Right atrium auricular region (tissue), 2 donors: ENCODE results near the gene UBXN7. TPM values are rescaled to one million over a fixed set of nuclear protein-coding genes. Genes with fewer than 3 reads are reported as not detected.

ENCODE experiments used
- DNase-seq: peaks from one replicate; pipeline ENCODE4 v3.0.0-alpha.2; 2019; ENCODE audit warnings: low spot score
- H3K27ac ChIP-seq, 2 donors: fragments of 200-600 bp; sonication (generic); 1 replicate in 1 of 2; 2 replicates in 1 of 2; pipeline ENCODE4 v1.5.1; 2016 to 2019
- H3K27me3 ChIP-seq, 2 donors: fragments of 200-600 bp; sonication (generic); one replicate each; pipeline versions ENCODE4 v1.5.1 to v1.6.0; 2017 to 2019
- H3K36me3 ChIP-seq: fragments of 200-600 bp; sonication (generic); one replicate; pipeline ENCODE4 v1.5.1; 2016
- H3K4me1 ChIP-seq, 2 donors: fragments of 200-600 bp; sonication (generic); one replicate each; pipeline versions ENCODE4 v1.5.1 to v1.6.0; 2017 to 2019
- H3K4me3 ChIP-seq, 2 donors: fragments of 200-600 bp; sonication (generic); 1 replicate in 1 of 2; 2 replicates in 1 of 2; pipeline ENCODE4 v1.5.1; 2017 to 2019; ENCODE audit warnings: mild to moderate bottlenecking in 1 of 2, moderate library complexity in 1 of 2
- H3K9me3 ChIP-seq, 2 donors: fragments of 200-600 bp; sonication (generic); one replicate each; pipeline ENCODE4 v1.5.1; 2019
- total RNA-seq, 2 donors: library from RNA; depleted of rRNA; stranded (reverse); fragments of >200 nt; gene quantifications; one replicate each; pipeline ENCODE4 v1.1.0, GENCODE V29; 2016
- TF ChIP-seq, protein P1 (sequence below), 2 donors: fragments of 200-600 bp; sonication (generic); IDR thresholded peaks; one replicate each; pipeline ENCODE4 v1.5.1; 2019; ENCODE audit warnings: antibody characterized with exemption in 2 of 2

The UBXN7 gene
- total RNA-seq, 2 donors from 2014 or later, result 10.5 to 13.3 TPM

DNA sequence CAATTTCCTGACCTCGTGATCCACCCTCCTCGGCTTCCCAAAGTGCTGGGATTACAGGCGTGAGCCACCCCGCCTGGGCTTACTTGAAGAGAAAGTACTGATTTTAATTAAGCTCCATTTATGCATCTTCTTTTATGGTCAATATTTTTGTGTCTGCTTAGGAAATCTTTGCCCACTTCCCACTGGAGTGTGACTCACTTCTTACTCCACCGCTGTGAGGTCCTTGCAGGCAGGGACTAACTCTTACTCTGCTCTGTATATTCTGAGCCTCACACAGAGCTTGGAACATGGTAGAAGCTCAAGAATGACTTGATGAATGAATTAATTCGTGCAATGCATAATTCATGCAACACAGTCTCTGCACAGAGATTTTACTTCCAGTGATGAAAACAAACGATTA, 91.1 kb downstream of the UBXN7 start:
- no peak for DNase-seq
- no peak overlapping the region for H3K27ac ChIP-seq

DNA sequence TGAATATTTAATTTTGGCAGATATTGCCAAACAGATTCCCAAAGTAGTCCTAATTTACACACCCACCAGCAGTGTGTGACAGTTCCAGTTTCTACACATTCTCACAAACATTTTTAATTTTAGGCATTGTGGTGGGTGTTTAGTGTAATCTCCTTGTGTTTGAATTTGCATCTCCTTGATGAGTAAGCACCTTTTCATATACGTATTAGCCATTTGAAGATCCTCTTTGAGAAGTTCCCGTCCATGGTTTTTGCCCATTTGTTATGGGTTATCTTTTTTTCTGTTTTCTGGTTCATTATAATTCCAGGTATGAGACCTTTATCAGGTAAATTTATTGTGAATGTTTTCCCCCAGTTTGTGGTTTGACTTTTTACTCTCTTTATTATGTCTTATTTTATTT, 91.8 kb downstream of the UBXN7 start:
- no peak for DNase-seq

More for the DNA sequence above, 91.1 kb downstream of the UBXN7 start:
- H3K27me3 ChIP-seq, result no peaks in the 10 kb centered on the region
- H3K36me3 ChIP-seq, result no peaks in the 10 kb centered on the region
- no peaks in the 10 kb centered on the region for H3K4me1 ChIP-seq
- TF ChIP-seq, protein P1, sequence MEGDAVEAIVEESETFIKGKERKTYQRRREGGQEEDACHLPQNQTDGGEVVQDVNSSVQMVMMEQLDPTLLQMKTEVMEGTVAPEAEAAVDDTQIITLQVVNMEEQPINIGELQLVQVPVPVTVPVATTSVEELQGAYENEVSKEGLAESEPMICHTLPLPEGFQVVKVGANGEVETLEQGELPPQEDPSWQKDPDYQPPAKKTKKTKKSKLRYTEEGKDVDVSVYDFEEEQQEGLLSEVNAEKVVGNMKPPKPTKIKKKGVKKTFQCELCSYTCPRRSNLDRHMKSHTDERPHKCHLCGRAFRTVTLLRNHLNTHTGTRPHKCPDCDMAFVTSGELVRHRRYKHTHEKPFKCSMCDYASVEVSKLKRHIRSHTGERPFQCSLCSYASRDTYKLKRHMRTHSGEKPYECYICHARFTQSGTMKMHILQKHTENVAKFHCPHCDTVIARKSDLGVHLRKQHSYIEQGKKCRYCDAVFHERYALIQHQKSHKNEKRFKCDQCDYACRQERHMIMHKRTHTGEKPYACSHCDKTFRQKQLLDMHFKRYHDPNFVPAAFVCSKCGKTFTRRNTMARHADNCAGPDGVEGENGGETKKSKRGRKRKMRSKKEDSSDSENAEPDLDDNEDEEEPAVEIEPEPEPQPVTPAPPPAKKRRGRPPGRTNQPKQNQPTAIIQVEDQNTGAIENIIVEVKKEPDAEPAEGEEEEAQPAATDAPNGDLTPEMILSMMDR (IDR thresholded peaks at IDR 0.05), result no peak
- H3K4me3 ChIP-seq, result no peak overlapping the region
- H3K9me3 ChIP-seq, result no peaks in the 10 kb centered on the region

DNA sequence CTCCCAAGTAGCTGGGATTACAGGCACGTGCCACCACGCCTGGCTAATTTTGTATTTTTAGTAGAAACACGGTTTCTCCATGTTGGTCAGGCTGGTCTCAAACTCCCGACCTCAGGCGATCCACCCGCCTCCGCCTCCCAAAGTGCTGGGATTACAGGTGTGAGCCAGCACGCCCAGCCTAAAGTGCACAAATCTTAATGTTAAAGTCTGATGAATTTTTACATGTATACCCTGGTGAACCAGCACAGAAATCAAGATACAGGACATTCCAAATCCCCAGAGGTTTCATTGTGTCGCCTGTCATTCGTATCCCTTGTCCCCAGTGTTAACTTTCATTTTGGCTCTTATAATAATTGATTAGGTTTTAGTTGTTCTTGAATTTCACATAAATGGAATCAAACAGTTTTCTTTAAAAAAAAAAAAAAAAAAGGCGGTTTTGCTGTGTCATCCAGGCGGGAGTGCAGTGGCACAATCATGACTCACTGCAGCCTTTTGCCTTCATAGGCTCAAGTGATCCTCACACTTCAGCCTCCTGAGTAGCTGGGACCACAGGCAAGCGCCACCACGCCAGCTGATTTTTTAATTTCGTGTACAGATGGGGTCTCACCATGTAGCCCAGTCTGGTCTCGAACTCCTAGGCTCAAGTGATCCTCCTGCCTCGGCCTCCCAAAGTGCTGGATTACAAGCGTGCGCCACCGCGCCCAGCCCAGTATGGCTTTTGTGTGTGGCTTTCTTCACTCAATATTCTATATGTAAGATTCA, 92.6 kb downstream of the UBXN7 start:
- H3K36me3 ChIP-seq, result no peaks in the 10 kb centered on the region
- no peak for DNase-seq
- no peak overlapping the region for H3K4me3 ChIP-seq
- no peaks in the 10 kb centered on the region for H3K4me1 ChIP-seq
- TF ChIP-seq, protein P1 (IDR thresholded peaks at IDR 0.05), result no peak
- no peaks in the 10 kb centered on the region for H3K27me3 ChIP-seq
- H3K27ac ChIP-seq, result no peak overlapping the region
- H3K9me3 ChIP-seq, result no peaks in the 10 kb centered on the region

More for the DNA sequence above, 91.8 kb downstream of the UBXN7 start:
- TF ChIP-seq, protein P1 (IDR thresholded peaks at IDR 0.05), result no peak
- Histone ChIP-seq H3K4me3 (no peak overlapping the region), H3K9me3 (no peaks in the 10 kb centered on the region), H3K27me3 (no peaks in the 10 kb centered on the region), H3K27ac (no peak overlapping the region), H3K4me1 (no peaks in the 10 kb centered on the region), H3K36me3 (no peaks in the 10 kb centered on the region)

DNA sequence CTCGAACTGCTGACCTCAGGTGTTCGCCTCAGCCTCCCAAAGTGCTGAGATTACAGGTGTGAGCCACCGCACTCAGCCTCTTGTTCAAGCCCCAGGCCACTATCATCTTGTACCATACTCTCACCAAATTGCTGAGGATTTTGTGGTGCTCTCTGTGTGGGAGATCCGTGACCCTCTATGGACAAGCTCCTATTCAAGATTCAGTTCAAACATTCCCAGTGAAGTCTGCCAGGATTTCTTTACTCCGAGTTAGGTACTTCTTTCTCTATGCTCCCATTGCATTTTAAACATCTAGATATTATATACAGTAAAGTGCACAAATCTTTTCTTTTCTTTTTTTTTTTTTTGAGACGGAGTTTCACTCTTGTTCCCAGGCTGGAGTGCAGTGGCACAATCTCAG, 93.2 kb downstream of the UBXN7 start:
- Histone ChIP-seq H3K4me1 (no peaks in the 10 kb centered on the region), H3K27me3 (no peaks in the 10 kb centered on the region), H3K4me3 (no peak overlapping the region), H3K9me3 (no peaks in the 10 kb centered on the region), H3K27ac (no peak overlapping the region), H3K36me3 (no peaks in the 10 kb centered on the region)
- no peak for DNase-seq
- TF ChIP-seq, protein P1 (IDR thresholded peaks at IDR 0.05), result no peak

DNA sequence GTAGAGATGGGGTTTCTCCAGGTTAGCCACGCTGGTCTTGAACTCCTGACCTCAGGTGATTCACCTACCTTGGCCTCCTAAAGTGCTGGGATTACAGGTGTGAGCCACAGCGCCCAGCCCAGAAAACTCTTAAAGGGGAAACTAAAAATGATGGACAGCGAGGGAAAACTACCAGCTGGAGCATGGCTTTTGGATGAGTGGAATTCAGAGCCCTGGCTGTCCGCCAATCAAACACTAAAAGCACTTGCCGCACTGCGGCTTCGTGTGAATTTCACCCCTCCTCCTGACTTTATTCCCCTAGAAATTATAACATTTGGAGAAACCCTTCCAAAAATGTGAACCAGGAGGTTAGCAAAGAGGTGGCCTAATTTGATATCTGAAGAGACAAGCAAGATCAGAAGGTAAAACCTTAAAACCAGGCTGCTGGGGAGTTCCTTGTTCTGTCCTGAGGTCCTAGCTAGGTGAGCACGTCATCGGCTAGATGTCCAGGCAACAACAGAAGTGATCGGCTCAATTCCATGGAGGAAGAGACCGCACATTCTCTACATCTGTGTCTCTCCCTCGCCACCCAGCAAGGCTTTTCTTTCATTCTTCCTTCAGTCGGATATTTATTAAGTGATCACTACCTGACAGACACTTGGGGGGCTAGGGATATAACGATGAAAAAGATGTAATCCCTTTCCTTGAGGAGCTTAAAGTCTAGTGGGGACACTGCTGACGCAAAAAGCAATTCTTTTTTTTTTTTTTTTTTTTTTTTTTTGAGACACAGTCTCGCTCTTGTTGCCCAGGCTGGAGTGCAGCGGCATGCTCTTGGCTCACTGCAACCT, 95.7 kb downstream of the UBXN7 start:
- TF ChIP-seq, protein P1 (IDR thresholded peaks at IDR 0.05), result no peak
- no peaks in the 10 kb centered on the region for H3K36me3 ChIP-seq
- H3K4me3 ChIP-seq, result no peak overlapping the region
- no peak for DNase-seq
- no peaks in the 10 kb centered on the region for H3K4me1 ChIP-seq
- no peak overlapping the region for H3K27ac ChIP-seq
- no peaks in the 10 kb centered on the region for H3K9me3 ChIP-seq
- no peaks in the 10 kb centered on the region for H3K27me3 ChIP-seq
